GM12801 (cell line): Measurements from ENCODE around the gene BSND.

Source experiments
- CTCF ChIP-seq: IDR thresholded peaks from one replicate; pipeline ENCODE4 v1.5.1; 2011; ENCODE audit warnings: control low read depth; ENCODE audit not compliant: insufficient read length; ENCODE audit errors: extremely low read depth

Gene BSND

GRCh38 chr1:54998677-54999076, at the start of gene BSND:
Gene BSND (plus strand): TSS chr1:54998933. CDS start chr1:54999187, 254 bp downstream.
- TF ChIP-seq CTCF: no peak

- TF ChIP-seq CTCF: no peak
Measured at GRCh38 chr1:54949053-54949452, 49.7 kb upstream of the BSND start.

GRCh38 chr1:54950006-54950368, 48.7 kb upstream of the BSND start:
- no peak for TF ChIP-seq CTCF

GRCh38 chr1:54950369-54951163, 48.2 kb upstream of the BSND start:
- no peak for TF ChIP-seq CTCF

GRCh38 chr1:54951810-54952226, 46.9 kb upstream of the BSND start:
- no peak for TF ChIP-seq CTCF

- no peak for TF ChIP-seq CTCF
Measured at GRCh38 chr1:54952950-54953718, 45.6 kb upstream of the BSND start.

- TF ChIP-seq CTCF: no peak
Measured at GRCh38 chr1:54953846-54954245, 44.9 kb upstream of the BSND start.
